Measurements from ENCODE around the gene PSMD5.

DNA sequence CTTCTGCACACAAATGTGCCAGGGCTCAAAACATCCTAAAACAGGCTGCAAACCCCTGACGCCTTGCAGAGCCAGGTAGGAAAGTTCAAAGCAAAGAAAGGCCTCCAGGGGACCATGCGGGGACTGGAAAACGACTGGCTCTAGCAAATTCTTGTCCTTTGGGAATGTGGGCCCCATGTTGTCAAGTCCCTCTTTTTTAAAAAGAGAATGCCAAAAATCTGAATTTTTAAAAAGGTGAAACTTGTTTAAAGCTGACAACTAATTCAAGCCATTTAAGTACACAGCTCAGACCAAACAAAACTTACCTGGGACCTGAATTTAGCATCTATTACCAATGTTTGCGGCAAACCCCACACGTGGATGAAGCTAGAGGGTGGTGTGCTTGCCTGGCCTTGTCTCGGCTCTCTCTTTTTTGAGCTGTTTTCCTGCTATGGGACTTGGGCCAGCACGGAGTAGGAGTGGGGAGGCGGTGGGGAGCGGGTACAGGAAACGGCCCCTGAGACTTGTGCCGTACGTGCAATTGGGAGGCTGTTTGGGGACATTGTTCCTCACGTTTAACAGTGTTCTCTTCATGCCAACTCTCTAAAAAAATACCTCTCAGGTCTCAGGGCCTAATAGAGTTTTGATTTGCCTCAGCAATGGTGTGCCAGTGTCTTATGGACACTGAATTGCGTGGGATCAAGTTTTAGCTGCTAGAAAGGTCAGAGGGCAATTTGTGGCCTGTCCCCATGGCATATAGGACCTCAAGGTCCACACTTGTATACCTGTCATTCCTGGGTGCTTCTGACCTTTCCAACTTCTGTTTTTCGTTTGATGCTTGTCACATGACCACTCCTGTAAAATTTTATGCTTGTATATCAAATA is 49.4 kb upstream of the PSMD5 start:
- TF ChIP-seq, protein P1, sequence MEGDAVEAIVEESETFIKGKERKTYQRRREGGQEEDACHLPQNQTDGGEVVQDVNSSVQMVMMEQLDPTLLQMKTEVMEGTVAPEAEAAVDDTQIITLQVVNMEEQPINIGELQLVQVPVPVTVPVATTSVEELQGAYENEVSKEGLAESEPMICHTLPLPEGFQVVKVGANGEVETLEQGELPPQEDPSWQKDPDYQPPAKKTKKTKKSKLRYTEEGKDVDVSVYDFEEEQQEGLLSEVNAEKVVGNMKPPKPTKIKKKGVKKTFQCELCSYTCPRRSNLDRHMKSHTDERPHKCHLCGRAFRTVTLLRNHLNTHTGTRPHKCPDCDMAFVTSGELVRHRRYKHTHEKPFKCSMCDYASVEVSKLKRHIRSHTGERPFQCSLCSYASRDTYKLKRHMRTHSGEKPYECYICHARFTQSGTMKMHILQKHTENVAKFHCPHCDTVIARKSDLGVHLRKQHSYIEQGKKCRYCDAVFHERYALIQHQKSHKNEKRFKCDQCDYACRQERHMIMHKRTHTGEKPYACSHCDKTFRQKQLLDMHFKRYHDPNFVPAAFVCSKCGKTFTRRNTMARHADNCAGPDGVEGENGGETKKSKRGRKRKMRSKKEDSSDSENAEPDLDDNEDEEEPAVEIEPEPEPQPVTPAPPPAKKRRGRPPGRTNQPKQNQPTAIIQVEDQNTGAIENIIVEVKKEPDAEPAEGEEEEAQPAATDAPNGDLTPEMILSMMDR (IDR thresholded peaks at IDR 0.05): no peak
- no peak for TF ChIP-seq POLR2A (IDR thresholded peaks at IDR 0.05)

All from heart left ventricle (tissue), 13 donors.